Right kidney (tissue), 1 donor: ENCODE results near the gene TMPRSS5.
A peak's percentile ranks its signal among the peaks of the same experiment; 100 is the strongest.

ENCODE experiments used
- DNase-seq: peaks from one replicate; pipeline ENCODE4 v3.0.0-alpha.2; 2016

TMPRSS5 gene

GRCh38 chr11:113667801-113668200, 38.3 kb downstream of the TMPRSS5 start:
- DNase-seq: no peak

GRCh38 chr11:113666584-113666983, 39.5 kb downstream of the TMPRSS5 start:
- DNase-seq: no peak

- peak; percentile 10 for DNase-seq
Observed at GRCh38 chr11:113664981-113665710, 41.0 kb downstream of the TMPRSS5 start.

GRCh38 chr11:113664069-113664980, 41.8 kb downstream of the TMPRSS5 start:
- DNase-seq: peak; percentile 34

- no peak for DNase-seq
Observed at GRCh38 chr11:113663567-113663966, 42.5 kb downstream of the TMPRSS5 start.

GRCh38 chr11:113655771-113656170, 50.3 kb downstream of the TMPRSS5 start:
- no peak for DNase-seq

GRCh38 chr11:113651023-113651422, 55.1 kb downstream of the TMPRSS5 start:
- DNase-seq: no peak

- DNase-seq: no peak
Observed at GRCh38 chr11:113649311-113649710, 56.8 kb downstream of the TMPRSS5 start.

GRCh38 chr11:113647856-113648255, 58.3 kb downstream of the TMPRSS5 start:
- no peak for DNase-seq

GRCh38 chr11:113647108-113647507, 59.0 kb downstream of the TMPRSS5 start:
- no peak for DNase-seq

GRCh38 chr11:113645593-113646349, 60.3 kb downstream of the TMPRSS5 start:
- DNase-seq: no peak

GRCh38 chr11:113644605-113645004, 61.5 kb downstream of the TMPRSS5 start:
- no peak for DNase-seq

- DNase-seq: no peak
Observed at GRCh38 chr11:113643701-113644100, 62.4 kb downstream of the TMPRSS5 start.

GRCh38 chr11:113643006-113643585, 63.0 kb downstream of the TMPRSS5 start:
- no peak for DNase-seq

GRCh38 chr11:113642090-113642489, 64.0 kb downstream of the TMPRSS5 start:
- DNase-seq: no peak

- no peak for DNase-seq
Observed at GRCh38 chr11:113638376-113638775, 67.7 kb downstream of the TMPRSS5 start.

- DNase-seq: no peak
Observed at GRCh38 chr11:113637636-113638035, 68.5 kb downstream of the TMPRSS5 start.
